ENCODE results near the gene KCNMB4.

Gene KCNMB4

DNA sequence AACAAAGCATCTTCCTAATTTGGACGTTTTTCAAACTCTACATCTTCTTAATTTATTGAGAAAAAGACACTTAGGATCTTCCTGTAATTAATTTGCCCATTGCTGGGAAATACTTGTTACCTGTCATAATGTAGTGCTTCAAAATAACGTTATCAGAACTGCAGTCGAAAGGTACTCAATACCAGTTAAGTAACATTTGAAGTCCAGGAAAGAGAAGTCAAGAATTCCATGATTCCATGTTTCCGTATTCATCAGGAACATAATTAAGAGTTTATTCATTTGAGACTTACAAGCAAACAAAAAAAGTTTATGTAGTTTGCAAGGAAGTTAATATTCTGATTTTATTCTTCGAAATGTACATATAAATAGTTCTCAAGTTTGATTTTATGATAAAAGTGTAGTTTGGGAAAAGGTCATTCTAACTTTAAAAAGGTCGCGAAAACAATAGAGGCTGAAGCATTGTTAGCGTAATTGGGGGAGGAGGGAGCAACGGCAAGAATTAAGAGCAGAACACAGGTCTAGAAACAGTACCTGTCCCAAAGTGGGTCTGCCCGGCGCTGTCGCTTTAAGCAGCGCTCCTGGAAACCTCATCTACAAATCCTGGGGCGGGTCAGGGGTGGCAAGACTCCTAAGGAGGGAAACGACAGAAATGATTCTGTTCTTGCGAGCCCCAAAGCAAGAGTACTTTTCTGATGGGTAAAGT lies 1.2 kb upstream of the KCNMB4 start:
- ATAC-seq, result no peak
- TF ChIP-seq GLIS3 (CRISPR knock-in tag; IDR thresholded peaks at IDR 0.05), result no peak
- no peak for TF ChIP-seq RARB (CRISPR knock-in tag; IDR thresholded peaks at IDR 0.05)
- TF ChIP-seq BACH2 (CRISPR knock-in tag; IDR thresholded peaks at IDR 0.05; ENCODE audit: borderline replicate concordance), result no peak
- TF ChIP-seq ZNF8 (CRISPR knock-in tag; IDR thresholded peaks at IDR 0.05), result no peak
- TF ChIP-seq PPARA (CRISPR knock-in tag; IDR thresholded peaks at IDR 0.05; ENCODE audit: borderline replicate concordance), result no peak
- no peak for TF ChIP-seq ISL1 (CRISPR knock-in tag; IDR thresholded peaks at IDR 0.05)
- TF ChIP-seq, protein P1, sequence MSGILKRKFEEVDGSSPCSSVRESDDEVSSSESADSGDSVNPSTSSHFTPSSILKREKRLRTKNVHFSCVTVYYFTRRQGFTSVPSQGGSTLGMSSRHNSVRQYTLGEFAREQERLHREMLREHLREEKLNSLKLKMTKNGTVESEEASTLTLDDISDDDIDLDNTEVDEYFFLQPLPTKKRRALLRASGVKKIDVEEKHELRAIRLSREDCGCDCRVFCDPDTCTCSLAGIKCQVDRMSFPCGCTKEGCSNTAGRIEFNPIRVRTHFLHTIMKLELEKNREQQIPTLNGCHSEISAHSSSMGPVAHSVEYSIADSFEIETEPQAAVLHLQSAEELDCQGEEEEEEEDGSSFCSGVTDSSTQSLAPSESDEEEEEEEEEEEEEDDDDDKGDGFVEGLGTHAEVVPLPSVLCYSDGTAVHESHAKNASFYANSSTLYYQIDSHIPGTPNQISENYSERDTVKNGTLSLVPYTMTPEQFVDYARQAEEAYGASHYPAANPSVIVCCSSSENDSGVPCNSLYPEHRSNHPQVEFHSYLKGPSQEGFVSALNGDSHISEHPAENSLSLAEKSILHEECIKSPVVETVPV (CRISPR knock-in tag; IDR thresholded peaks at IDR 0.05), result no peak
- TF ChIP-seq OSR1 (CRISPR knock-in tag; IDR thresholded peaks at IDR 0.05), result no peak
- TF ChIP-seq, protein P2, sequence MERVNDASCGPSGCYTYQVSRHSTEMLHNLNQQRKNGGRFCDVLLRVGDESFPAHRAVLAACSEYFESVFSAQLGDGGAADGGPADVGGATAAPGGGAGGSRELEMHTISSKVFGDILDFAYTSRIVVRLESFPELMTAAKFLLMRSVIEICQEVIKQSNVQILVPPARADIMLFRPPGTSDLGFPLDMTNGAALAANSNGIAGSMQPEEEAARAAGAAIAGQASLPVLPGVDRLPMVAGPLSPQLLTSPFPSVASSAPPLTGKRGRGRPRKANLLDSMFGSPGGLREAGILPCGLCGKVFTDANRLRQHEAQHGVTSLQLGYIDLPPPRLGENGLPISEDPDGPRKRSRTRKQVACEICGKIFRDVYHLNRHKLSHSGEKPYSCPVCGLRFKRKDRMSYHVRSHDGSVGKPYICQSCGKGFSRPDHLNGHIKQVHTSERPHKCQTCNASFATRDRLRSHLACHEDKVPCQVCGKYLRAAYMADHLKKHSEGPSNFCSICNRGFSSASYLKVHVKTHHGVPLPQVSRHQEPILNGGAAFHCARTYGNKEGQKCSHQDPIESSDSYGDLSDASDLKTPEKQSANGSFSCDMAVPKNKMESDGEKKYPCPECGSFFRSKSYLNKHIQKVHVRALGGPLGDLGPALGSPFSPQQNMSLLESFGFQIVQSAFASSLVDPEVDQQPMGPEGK (CRISPR knock-in tag; IDR thresholded peaks at IDR 0.05; ENCODE audit: borderline replicate concordance), result no peak
- TF ChIP-seq, protein P3, sequence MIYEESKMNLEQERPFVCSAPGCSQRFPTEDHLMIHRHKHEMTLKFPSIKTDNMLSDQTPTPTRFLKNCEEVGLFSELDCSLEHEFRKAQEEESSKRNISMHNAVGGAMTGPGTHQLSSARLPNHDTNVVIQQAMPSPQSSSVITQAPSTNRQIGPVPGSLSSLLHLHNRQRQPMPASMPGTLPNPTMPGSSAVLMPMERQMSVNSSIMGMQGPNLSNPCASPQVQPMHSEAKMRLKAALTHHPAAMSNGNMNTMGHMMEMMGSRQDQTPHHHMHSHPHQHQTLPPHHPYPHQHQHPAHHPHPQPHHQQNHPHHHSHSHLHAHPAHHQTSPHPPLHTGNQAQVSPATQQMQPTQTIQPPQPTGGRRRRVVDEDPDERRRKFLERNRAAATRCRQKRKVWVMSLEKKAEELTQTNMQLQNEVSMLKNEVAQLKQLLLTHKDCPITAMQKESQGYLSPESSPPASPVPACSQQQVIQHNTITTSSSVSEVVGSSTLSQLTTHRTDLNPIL (CRISPR knock-in tag; IDR thresholded peaks at IDR 0.05; ENCODE audit: low read depth), result no peak
- TF ChIP-seq ZFP3 (CRISPR knock-in tag; IDR thresholded peaks at IDR 0.05), result no peak
- TF ChIP-seq, protein P4, sequence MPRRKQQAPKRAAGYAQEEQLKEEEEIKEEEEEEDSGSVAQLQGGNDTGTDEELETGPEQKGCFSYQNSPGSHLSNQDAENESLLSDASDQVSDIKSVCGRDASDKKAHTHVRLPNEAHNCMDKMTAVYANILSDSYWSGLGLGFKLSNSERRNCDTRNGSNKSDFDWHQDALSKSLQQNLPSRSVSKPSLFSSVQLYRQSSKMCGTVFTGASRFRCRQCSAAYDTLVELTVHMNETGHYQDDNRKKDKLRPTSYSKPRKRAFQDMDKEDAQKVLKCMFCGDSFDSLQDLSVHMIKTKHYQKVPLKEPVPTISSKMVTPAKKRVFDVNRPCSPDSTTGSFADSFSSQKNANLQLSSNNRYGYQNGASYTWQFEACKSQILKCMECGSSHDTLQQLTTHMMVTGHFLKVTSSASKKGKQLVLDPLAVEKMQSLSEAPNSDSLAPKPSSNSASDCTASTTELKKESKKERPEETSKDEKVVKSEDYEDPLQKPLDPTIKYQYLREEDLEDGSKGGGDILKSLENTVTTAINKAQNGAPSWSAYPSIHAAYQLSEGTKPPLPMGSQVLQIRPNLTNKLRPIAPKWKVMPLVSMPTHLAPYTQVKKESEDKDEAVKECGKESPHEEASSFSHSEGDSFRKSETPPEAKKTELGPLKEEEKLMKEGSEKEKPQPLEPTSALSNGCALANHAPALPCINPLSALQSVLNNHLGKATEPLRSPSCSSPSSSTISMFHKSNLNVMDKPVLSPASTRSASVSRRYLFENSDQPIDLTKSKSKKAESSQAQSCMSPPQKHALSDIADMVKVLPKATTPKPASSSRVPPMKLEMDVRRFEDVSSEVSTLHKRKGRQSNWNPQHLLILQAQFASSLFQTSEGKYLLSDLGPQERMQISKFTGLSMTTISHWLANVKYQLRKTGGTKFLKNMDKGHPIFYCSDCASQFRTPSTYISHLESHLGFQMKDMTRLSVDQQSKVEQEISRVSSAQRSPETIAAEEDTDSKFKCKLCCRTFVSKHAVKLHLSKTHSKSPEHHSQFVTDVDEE (CRISPR knock-in tag; IDR thresholded peaks at IDR 0.05), result no peak
- no peak for TF ChIP-seq TOX (CRISPR knock-in tag; IDR thresholded peaks at IDR 0.05; ENCODE audit: borderline replicate concordance)
- TF ChIP-seq ZFP30 (CRISPR knock-in tag; IDR thresholded peaks at IDR 0.05), result no peak
- no peak for TF ChIP-seq ESRRG (CRISPR knock-in tag; IDR thresholded peaks at IDR 0.05)
- TF ChIP-seq SNAI2 (CRISPR knock-in tag; IDR thresholded peaks at IDR 0.05), result no peak
- TF ChIP-seq CSDC2 (CRISPR knock-in tag; IDR thresholded peaks at IDR 0.05), result no peak
- TF ChIP-seq, protein P5, sequence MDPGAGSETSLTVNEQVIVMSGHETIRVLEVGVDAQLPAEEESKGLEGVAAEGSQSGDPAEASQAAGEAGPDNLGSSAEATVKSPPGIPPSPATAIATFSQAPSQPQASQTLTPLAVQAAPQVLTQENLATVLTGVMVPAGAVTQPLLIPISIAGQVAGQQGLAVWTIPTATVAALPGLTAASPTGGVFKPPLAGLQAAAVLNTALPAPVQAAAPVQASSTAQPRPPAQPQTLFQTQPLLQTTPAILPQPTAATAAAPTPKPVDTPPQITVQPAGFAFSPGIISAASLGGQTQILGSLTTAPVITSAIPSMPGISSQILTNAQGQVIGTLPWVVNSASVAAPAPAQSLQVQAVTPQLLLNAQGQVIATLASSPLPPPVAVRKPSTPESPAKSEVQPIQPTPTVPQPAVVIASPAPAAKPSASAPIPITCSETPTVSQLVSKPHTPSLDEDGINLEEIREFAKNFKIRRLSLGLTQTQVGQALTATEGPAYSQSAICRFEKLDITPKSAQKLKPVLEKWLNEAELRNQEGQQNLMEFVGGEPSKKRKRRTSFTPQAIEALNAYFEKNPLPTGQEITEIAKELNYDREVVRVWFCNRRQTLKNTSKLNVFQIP (CRISPR knock-in tag; IDR thresholded peaks at IDR 0.05; ENCODE audit: borderline replicate concordance, low read depth), result no peak
- TF ChIP-seq ZNF565 (CRISPR knock-in tag; conservative IDR thresholded peaks at IDR 0.05; ENCODE audit: low read depth), result no peak
- no peak for TF ChIP-seq ARNTL (CRISPR knock-in tag; IDR thresholded peaks at IDR 0.05; ENCODE audit: borderline replicate concordance, low read depth)

DNA sequence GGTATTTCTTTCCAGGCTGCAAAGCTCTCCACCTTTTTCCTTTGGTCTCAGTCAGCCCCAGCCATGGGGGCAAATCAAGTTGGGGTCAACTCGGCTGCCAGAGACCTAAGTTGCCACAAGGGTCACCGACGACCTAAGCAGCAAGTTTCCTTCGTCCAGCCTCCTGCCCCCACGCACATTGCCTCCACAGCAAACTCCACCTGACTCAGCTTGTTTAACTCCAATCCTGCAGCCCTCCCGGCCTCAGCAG lies 767 bp upstream of the KCNMB4 start:
- ATAC-seq, result no peak
- TF ChIP-seq SNAI2 (CRISPR knock-in tag; IDR thresholded peaks at IDR 0.05) (no peak), CSDC2 (CRISPR knock-in tag; IDR thresholded peaks at IDR 0.05) (no peak), ZNF8 (CRISPR knock-in tag; IDR thresholded peaks at IDR 0.05) (no peak), TCF4 (CRISPR knock-in tag; IDR thresholded peaks at IDR 0.05; ENCODE audit: borderline replicate concordance) (no peak), RARB (CRISPR knock-in tag; IDR thresholded peaks at IDR 0.05) (no peak), ESRRG (CRISPR knock-in tag; IDR thresholded peaks at IDR 0.05) (no peak), OSR1 (CRISPR knock-in tag; IDR thresholded peaks at IDR 0.05) (no peak), ISL1 (CRISPR knock-in tag; IDR thresholded peaks at IDR 0.05) (no peak)
- TF ChIP-seq, protein P3 (CRISPR knock-in tag; IDR thresholded peaks at IDR 0.05; ENCODE audit: low read depth), result no peak
- TF ChIP-seq, protein P5 (CRISPR knock-in tag; IDR thresholded peaks at IDR 0.05; ENCODE audit: borderline replicate concordance, low read depth), result no peak

Measured in SK-N-SH treated with all-trans-retinoic acid at 6 μM for 48 hours (cell line).